A172 (cell line): ENCODE data around the gene KCNMA1. TPM values are rescaled to one million over a fixed set of nuclear protein-coding genes. Genes with fewer than 3 reads are reported as not detected.
"Not testable (repeated sequence)": the region's sequence is repeated elsewhere in the genome, so short reads cannot be mapped to it uniquely, and the experiment has no call there.

Source experiments
- DNase-seq: peaks from one replicate; pipeline ENCODE4 v3.0.0-alpha.2; 2015; ENCODE audit warnings: low spot score
- total RNA-seq: library from RNA; depleted of rRNA; stranded (reverse); fragments of >200 nt; shearing (Covaris generic); gene quantifications from 2 replicates; pipeline ENCODE4 v1.2.3, GENCODE V29; 2014

KCNMA1 gene
- total RNA-seq, 1 experiment from 2014 or later: 50.7 TPM

- peak; percentile 47 for DNase-seq
These were observed 32.1 kb downstream of the KCNMA1 start for GRCh38 chr10:77605466-77605865.

GRCh38 chr10:77604941-77605351 lies 32.7 kb downstream of the KCNMA1 start:
- peak; percentile 84 for DNase-seq

- DNase-seq: no peak
These were observed 33.5 kb downstream of the KCNMA1 start for GRCh38 chr10:77604063-77604462.

GRCh38 chr10:77603534-77603927 lies 34.1 kb downstream of the KCNMA1 start:
- peak; percentile 86 for DNase-seq

GRCh38 chr10:77602913-77603533 lies 34.6 kb downstream of the KCNMA1 start:
- DNase-seq: no peak

- no peak for DNase-seq
These were observed 35.2 kb downstream of the KCNMA1 start for GRCh38 chr10:77602231-77602912.

GRCh38 chr10:77601488-77601887 lies 36.1 kb downstream of the KCNMA1 start:
- DNase-seq: no peak

- no peak for DNase-seq
These were observed 37.0 kb downstream of the KCNMA1 start for GRCh38 chr10:77600640-77601039.

GRCh38 chr10:77599651-77600050 lies 38.0 kb downstream of the KCNMA1 start:
- no peak for DNase-seq

GRCh38 chr10:77598606-77599005 lies 39.0 kb downstream of the KCNMA1 start:
- no peak for DNase-seq

GRCh38 chr10:77597560-77597959 lies 40.0 kb downstream of the KCNMA1 start:
- DNase-seq: no peak

- no peak for DNase-seq
These were observed 43.2 kb downstream of the KCNMA1 start for GRCh38 chr10:77594471-77594783.

GRCh38 chr10:77593771-77594470 lies 43.7 kb downstream of the KCNMA1 start:
- DNase-seq: no peak

GRCh38 chr10:77592946-77593636 lies 44.5 kb downstream of the KCNMA1 start:
- peak; percentile 95 for DNase-seq

GRCh38 chr10:77592510-77592909 lies 45.1 kb downstream of the KCNMA1 start:
- DNase-seq: no peak

GRCh38 chr10:77591238-77591880 lies 46.2 kb downstream of the KCNMA1 start:
- peak; percentile 62 for DNase-seq

- DNase-seq: no peak
These were observed 47.0 kb downstream of the KCNMA1 start for GRCh38 chr10:77590344-77591237.

GRCh38 chr10:77589703-77590102 lies 47.9 kb downstream of the KCNMA1 start:
- not testable (repeated sequence) for DNase-seq

- DNase-seq: no peak
These were observed 48.7 kb downstream of the KCNMA1 start for GRCh38 chr10:77588886-77589285.

GRCh38 chr10:77587416-77587790 lies 50.2 kb downstream of the KCNMA1 start:
- no peak for DNase-seq
